ENCODE data around the gene RAD51B.

GRCh38 chr14:68630611-68631393 is 811.2 kb downstream of the RAD51B start:
- TF ChIP-seq CTCF (IDR thresholded peaks at IDR 0.05) (no peak), POLR2A (IDR thresholded peaks at IDR 0.05) (no peak), EP300 (IDR thresholded peaks at IDR 0.05) (peak in 1 of 2 donors; percentile 66)

Data from tibial nerve (tissue), 4 donors.